Stimulated activated CD8-positive, alpha-beta memory T cell treated with anti-CD3 and anti-CD28 coated beads, Interleukin-7, amount 100 ng/mL, for 1 hour (primary cell): Measurements from ENCODE around the gene PRMT2.

Source experiments
- DNase-seq, 2 donors: peaks; one replicate each; pipeline ENCODE4 v3.0.0-alpha.2; 2020; ENCODE audit warnings: low read depth in 2 of 2

The PRMT2 gene

GRCh38 chr21:46635324-46636180 is at the start of gene PRMT2:
Gene PRMT2, plus strand, starts transcription at chr21:46635674. Its CDS starts 1,278 bp downstream, at chr21:46636952.
- DNase-seq, result peak; percentile 92 to 96

- no peak for DNase-seq
These were observed 41.2 kb upstream of the PRMT2 start for GRCh38 chr21:46594276-46594675.

- no peak for DNase-seq
These were observed 39.3 kb upstream of the PRMT2 start for GRCh38 chr21:46596201-46596600.

- no peak for DNase-seq
These were observed 38.4 kb upstream of the PRMT2 start for GRCh38 chr21:46597031-46597430.

- DNase-seq, result no peak
These were observed 37.6 kb upstream of the PRMT2 start for GRCh38 chr21:46597896-46598343.

GRCh38 chr21:46598581-46599572 is 36.6 kb upstream of the PRMT2 start:
- DNase-seq, result no peak

GRCh38 chr21:46600305-46600704 is 35.2 kb upstream of the PRMT2 start:
- DNase-seq, result no peak

- no peak for DNase-seq
These were observed 34.5 kb upstream of the PRMT2 start for GRCh38 chr21:46600978-46601377.

- DNase-seq, result no peak
These were observed 32.2 kb upstream of the PRMT2 start for GRCh38 chr21:46603228-46603627.

GRCh38 chr21:46604329-46604974 is 31.0 kb upstream of the PRMT2 start:
- no peak for DNase-seq

- DNase-seq, result no peak
These were observed 30.3 kb upstream of the PRMT2 start, which contains the start of gene S100B for GRCh38 chr21:46604975-46605766. Gene S100B, minus strand, starts transcription at chr21:46605082. Its CDS starts 2,667 bp downstream, at chr21:46602415.

GRCh38 chr21:46605767-46606426 is 29.6 kb upstream of the PRMT2 start:
- peak; percentile 17 to 27 for DNase-seq

GRCh38 chr21:46606427-46606813 is 29.1 kb upstream of the PRMT2 start:
- no peak for DNase-seq

- DNase-seq, result no peak
These were observed 27.8 kb upstream of the PRMT2 start for GRCh38 chr21:46607636-46608035.

- no peak for DNase-seq
These were observed 26.8 kb upstream of the PRMT2 start for GRCh38 chr21:46608672-46609111.

- no peak for DNase-seq
These were observed 25.3 kb upstream of the PRMT2 start for GRCh38 chr21:46610018-46610701.

GRCh38 chr21:46613391-46613790 is 22.1 kb upstream of the PRMT2 start:
- DNase-seq, result no peak

GRCh38 chr21:46616050-46616449 is 19.4 kb upstream of the PRMT2 start:
- no peak for DNase-seq

- no peak for DNase-seq
These were observed 18.8 kb upstream of the PRMT2 start for GRCh38 chr21:46616656-46617055.
